ENCODE results near the gene SORCS2.

GRCh38 chr4:7754565-7755262 is 562.4 kb downstream of the SORCS2 start:
- no peak for TF ChIP-seq POLR2A (IDR thresholded peaks at IDR 0.05)
- TF ChIP-seq CTCF (IDR thresholded peaks at IDR 0.05): no peak

All from prostate gland (tissue), 2 donors.